HEK293 (cell line): ENCODE data around the gene ZNF319.

Experiments
- AEBP2 ChIP-seq: fragments of 450-650 bp; formaldehyde crosslinking; IDR thresholded peaks from 2 replicates; pipeline ENCODE4 v1.5.1; 2016; ENCODE audit warnings: missing biosample characterization, missing genetic modification characterization, borderline replicate concordance
- KLF1 ChIP-seq: fragments of 450-650 bp; formaldehyde crosslinking; IDR thresholded peaks from 2 replicates; pipeline ENCODE4 v1.5.1; 2016; ENCODE audit warnings: missing biosample characterization, missing genetic modification characterization
- KLF9 ChIP-seq: fragments of 450-650 bp; formaldehyde crosslinking; IDR thresholded peaks from 2 replicates; pipeline ENCODE4 v1.5.1; 2016; ENCODE audit warnings: missing biosample characterization, missing genetic modification characterization, low read depth
- OSR2 ChIP-seq: fragments of 450-650 bp; formaldehyde crosslinking; IDR thresholded peaks from 2 replicates; pipeline ENCODE4 v1.5.1; 2016; ENCODE audit warnings: missing biosample characterization, missing genetic modification characterization
- PRDM2 ChIP-seq: fragments of 450-650 bp; formaldehyde crosslinking; IDR thresholded peaks from 2 replicates; pipeline ENCODE4 v1.5.1; 2016; ENCODE audit warnings: missing biosample characterization, missing genetic modification characterization, borderline replicate concordance
- ZBTB17 ChIP-seq: fragments of 450-650 bp; formaldehyde crosslinking; IDR thresholded peaks from 2 replicates; pipeline ENCODE4 v1.5.1; 2016; ENCODE audit warnings: missing biosample characterization, missing genetic modification characterization
- ZFP41 ChIP-seq: fragments of 450-650 bp; formaldehyde crosslinking; IDR thresholded peaks from 2 replicates; pipeline ENCODE4 v1.5.1; 2016; ENCODE audit warnings: missing biosample characterization, missing genetic modification characterization, borderline replicate concordance
- ZIC2 ChIP-seq: fragments of 450-650 bp; formaldehyde crosslinking; IDR thresholded peaks from 2 replicates; pipeline ENCODE4 v1.5.1; 2016; ENCODE audit warnings: missing biosample characterization, missing genetic modification characterization
- ZNF10 ChIP-seq: fragments of 450-650 bp; formaldehyde crosslinking; IDR thresholded peaks from 2 replicates; pipeline ENCODE4 v1.5.1; 2017; ENCODE audit warnings: missing biosample characterization, missing genetic modification characterization
- ZNF114 ChIP-seq: fragments of 450-650 bp; formaldehyde crosslinking; IDR thresholded peaks from 2 replicates; pipeline ENCODE4 v1.5.0; 2017; ENCODE audit warnings: missing biosample characterization, missing genetic modification characterization
- ZNF132 ChIP-seq: fragments of 450-650 bp; formaldehyde crosslinking; IDR thresholded peaks from 2 replicates; pipeline ENCODE4 v1.5.1; 2017; ENCODE audit warnings: missing biosample characterization, missing genetic modification characterization, borderline replicate concordance
- ZNF2 ChIP-seq: fragments of 450-650 bp; formaldehyde crosslinking; IDR thresholded peaks from 2 replicates; pipeline ENCODE4 v1.5.1; 2016; ENCODE audit warnings: missing biosample characterization, missing genetic modification characterization
- ZNF26 ChIP-seq: fragments of 450-650 bp; formaldehyde crosslinking; IDR thresholded peaks from 2 replicates; pipeline ENCODE4 v1.5.1; 2016; ENCODE audit warnings: missing biosample characterization, missing genetic modification characterization
- ZNF341 ChIP-seq: fragments of 450-650 bp; formaldehyde crosslinking; IDR thresholded peaks from 2 replicates; pipeline ENCODE4; 2016; ENCODE audit warnings: low read depth, missing biosample characterization, missing genetic modification characterization
- ZNF366 ChIP-seq: fragments of 450-650 bp; formaldehyde crosslinking; conservative IDR thresholded peaks from 2 replicates; pipeline ENCODE4 v1.5.1; 2016; ENCODE audit warnings: missing biosample characterization, missing genetic modification characterization
- ZNF501 ChIP-seq: fragments of 450-650 bp; formaldehyde crosslinking; IDR thresholded peaks from 2 replicates; pipeline ENCODE4 v1.5.1; 2016; ENCODE audit warnings: missing biosample characterization, missing genetic modification characterization
- ZNF596 ChIP-seq: fragments of 450-650 bp; IDR thresholded peaks from 2 replicates; pipeline ENCODE4 v1.5.0; 2018; ENCODE audit warnings: missing biosample characterization, mild to moderate bottlenecking, missing genetic modification characterization, moderate library complexity
- ZNF654 ChIP-seq: fragments of 450-650 bp; formaldehyde crosslinking; IDR thresholded peaks from 2 replicates; pipeline ENCODE4 v1.5.1; 2016; ENCODE audit warnings: low read depth, missing biosample characterization, missing genetic modification characterization
- TF ChIP-seq, protein P1 (sequence below): sonication (generic); formaldehyde crosslinking; IDR thresholded peaks from 2 replicates; pipeline ENCODE4 v1.8.1; 2022; ENCODE audit warnings: mild to moderate bottlenecking, moderate library complexity, missing genetic modification reagents
- TF ChIP-seq, protein P2 (sequence below): fragments of 450-650 bp; formaldehyde crosslinking; IDR thresholded peaks from 2 replicates; pipeline ENCODE4 v1.5.1; 2017; ENCODE audit warnings: missing biosample characterization, missing genetic modification characterization
- TF ChIP-seq, protein P3 (sequence below): fragments of 450-650 bp; IDR thresholded peaks from 2 replicates; pipeline ENCODE4 v1.5.1; 2018; ENCODE audit warnings: missing biosample characterization, mild to moderate bottlenecking, missing genetic modification characterization
- TF ChIP-seq, protein P4 (sequence below): fragments of 450-650 bp; formaldehyde crosslinking; IDR thresholded peaks from 2 replicates; pipeline ENCODE4 v1.5.1; 2016; ENCODE audit warnings: missing biosample characterization, missing genetic modification characterization

Gene ZNF319

DNA sequence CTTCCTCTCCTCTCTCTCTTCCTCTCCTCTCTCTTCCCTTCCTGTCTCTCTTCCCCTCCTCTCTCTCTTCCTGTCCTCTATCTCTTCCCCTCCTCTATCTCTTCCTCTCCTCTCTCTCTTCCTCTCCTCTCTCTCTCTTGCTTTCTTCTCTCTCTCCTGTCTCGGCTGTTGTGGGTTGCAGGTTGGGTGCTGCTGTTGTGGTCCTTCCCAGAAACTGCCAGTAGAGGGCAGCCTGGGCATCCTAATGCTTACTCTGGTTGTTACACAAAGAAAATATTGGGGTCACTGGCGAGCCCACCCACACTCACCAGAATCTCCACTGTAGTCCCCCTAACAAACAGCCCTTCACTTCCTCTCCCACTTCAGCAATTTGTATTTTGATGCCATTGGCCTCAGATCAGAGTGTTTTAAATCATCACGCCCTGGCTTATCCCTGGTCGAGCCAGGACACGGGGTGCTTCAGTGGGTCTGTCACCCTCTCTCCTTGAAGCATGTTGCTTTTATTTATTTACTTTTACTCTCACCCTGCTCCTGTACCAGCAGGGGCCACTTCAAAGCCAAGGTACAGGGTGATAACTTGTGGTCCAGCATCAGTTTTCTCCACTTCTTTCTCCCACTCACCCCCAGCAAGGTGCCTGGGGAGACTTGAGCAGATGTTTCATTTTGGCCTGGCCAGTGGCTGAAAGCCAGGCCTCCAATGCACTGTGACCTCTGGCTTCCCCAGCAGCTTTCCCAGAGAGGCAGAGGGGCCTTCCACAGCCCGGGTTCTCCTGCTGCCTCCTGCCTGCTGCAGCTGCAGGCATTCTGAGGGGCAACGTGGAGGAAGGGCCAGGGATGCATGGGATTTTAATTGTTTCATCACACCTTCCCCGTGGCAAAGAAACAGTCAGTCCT is 20.4 kb upstream of the ZNF319 start (continued):
- TF ChIP-seq PRDM2 (tag by site-specific recombination) (no peak), ZNF341 (tag by site-specific recombination) (0 out of 2 replicates have a peak, but pooled peaks have one; percentile 28), ZNF114 (no peak), ZNF2 (tag by site-specific recombination) (no peak), ZNF501 (no peak), ZNF654 (tag by site-specific recombination) (peak; percentile 87), ZFP41 (tag by site-specific recombination) (no peak), ZNF10 (tag by site-specific recombination) (no peak), ZNF26 (tag by site-specific recombination) (no peak), ZIC2 (tag by site-specific recombination) (0 out of 2 replicates have a peak, but pooled peaks have one; percentile 27), ZNF366 (tag by site-specific recombination) (peak; percentile 84), AEBP2 (tag by site-specific recombination) (no peak), OSR2 (tag by site-specific recombination) (no peak), ZBTB17 (tag by site-specific recombination) (no peak), KLF9 (tag by site-specific recombination) (no peak), KLF1 (no peak), ZNF132 (tag by site-specific recombination) (no peak), ZNF596 (peak; percentile 96)
- TF ChIP-seq, protein P1, sequence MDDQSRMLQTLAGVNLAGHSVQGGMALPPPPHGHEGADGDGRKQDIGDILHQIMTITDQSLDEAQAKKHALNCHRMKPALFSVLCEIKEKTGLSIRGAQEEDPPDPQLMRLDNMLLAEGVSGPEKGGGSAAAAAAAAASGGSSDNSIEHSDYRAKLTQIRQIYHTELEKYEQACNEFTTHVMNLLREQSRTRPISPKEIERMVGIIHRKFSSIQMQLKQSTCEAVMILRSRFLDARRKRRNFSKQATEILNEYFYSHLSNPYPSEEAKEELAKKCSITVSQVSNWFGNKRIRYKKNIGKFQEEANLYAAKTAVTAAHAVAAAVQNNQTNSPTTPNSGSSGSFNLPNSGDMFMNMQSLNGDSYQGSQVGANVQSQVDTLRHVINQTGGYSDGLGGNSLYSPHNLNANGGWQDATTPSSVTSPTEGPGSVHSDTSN (CRISPR knock-in tag) = no peak
- TF ChIP-seq, protein P2, sequence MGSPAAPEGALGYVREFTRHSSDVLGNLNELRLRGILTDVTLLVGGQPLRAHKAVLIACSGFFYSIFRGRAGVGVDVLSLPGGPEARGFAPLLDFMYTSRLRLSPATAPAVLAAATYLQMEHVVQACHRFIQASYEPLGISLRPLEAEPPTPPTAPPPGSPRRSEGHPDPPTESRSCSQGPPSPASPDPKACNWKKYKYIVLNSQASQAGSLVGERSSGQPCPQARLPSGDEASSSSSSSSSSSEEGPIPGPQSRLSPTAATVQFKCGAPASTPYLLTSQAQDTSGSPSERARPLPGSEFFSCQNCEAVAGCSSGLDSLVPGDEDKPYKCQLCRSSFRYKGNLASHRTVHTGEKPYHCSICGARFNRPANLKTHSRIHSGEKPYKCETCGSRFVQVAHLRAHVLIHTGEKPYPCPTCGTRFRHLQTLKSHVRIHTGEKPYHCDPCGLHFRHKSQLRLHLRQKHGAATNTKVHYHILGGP (tag by site-specific recombination) = no peak
- TF ChIP-seq, protein P3, sequence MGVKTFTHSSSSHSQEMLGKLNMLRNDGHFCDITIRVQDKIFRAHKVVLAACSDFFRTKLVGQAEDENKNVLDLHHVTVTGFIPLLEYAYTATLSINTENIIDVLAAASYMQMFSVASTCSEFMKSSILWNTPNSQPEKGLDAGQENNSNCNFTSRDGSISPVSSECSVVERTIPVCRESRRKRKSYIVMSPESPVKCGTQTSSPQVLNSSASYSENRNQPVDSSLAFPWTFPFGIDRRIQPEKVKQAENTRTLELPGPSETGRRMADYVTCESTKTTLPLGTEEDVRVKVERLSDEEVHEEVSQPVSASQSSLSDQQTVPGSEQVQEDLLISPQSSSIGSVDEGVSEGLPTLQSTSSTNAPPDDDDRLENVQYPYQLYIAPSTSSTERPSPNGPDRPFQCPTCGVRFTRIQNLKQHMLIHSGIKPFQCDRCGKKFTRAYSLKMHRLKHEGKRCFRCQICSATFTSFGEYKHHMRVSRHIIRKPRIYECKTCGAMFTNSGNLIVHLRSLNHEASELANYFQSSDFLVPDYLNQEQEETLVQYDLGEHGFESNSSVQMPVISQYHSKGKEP = no peak
- TF ChIP-seq, protein P4, sequence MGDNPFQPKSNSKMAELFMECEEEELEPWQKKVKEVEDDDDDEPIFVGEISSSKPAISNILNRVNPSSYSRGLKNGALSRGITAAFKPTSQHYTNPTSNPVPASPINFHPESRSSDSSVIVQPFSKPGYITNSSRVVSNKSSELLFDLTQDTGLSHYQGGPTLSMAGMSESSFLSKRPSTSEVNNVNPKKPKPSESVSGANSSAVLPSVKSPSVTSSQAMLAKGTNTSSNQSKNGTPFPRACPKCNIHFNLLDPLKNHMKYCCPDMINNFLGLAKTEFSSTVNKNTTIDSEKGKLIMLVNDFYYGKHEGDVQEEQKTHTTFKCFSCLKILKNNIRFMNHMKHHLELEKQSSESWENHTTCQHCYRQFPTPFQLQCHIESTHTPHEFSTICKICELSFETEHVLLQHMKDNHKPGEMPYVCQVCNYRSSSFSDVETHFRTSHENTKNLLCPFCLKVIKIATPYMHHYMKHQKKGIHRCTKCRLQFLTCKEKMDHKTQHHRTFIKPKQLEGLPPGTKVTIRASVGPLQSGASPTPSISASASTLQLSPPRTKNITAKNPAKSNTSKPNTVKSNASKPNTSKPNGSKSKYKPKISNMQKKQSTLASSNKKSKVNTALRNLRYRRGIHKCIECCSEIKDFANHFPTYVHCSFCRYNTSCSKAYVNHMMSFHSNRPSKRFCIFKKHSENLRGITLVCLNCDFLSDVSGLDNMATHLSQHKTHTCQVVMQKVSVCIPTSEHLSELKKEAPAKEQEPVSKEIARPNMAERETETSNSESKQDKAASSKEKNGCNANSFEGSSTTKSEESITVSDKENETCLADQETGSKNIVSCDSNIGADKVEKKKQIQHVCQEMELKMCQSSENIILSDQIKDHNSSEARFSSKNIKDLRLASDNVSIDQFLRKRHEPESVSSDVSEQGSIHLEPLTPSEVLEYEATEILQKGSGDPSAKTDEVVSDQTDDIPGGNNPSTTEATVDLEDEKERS (tag by site-specific recombination) = no peak
